ENCODE measurements around the gene CLASP1. TPM values are rescaled to one million over a fixed set of nuclear protein-coding genes. Genes with fewer than 3 reads are reported as not detected.

Gene CLASP1
- total RNA-seq, 1 experiment from 2014 or later, result 45.9 TPM

DNA sequence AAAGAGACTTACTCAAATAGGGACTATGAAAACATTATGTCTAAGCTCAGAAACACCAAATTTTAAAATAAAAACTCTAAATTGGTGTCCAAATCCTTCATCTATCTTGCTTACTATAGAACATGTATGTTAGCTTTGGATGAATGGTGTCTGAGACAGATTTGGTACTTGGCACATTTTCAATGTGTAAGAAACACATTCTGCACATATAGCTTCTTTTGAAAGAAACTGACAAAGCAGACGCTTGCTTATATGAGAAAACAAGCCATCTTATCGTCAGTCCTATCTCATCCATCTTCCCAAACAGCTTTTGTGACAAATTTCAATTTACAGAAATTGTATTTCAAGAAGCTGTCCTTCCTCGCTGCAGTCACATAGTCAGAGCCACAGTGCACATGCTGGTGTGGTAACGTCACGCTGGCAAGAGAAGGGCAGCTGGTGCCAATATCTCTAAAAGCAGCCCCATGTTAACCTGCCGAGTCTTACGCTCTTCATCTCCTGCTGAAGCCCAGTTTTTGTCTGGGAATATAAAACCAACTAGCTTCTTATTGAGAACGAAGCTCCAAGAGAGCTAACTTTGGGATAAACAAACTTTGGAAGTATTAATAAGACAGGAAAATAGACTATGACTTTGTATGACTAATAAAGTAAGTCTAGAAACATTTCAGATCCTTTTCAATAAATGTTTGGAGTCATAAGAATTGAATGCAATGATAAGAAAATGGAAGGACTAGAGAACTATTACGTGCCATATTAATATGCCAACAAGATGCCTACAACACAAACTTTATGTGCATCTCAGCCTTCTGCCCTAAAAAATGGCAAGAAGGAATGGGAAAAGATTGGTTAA is 289.3 kb downstream of the CLASP1 start:
- H3K9me3 Mint-ChIP-seq, result no peaks in the 10 kb centered on the region

More for the DNA sequence above, 289.3 kb downstream of the CLASP1 start:
- Histone ChIP-seq H3K56ac (ENCODE audit: insufficient read length, low read depth, low read length) (no peak overlapping the region), H2BK5ac (ENCODE audit: insufficient read length, low read length) (no peak overlapping the region), H2BK12ac (ENCODE audit: insufficient read length, low read depth, low read length) (no peak overlapping the region), H3K27ac (ENCODE audit: insufficient read length, low read depth, low read length) (no peak overlapping the region), H4K5ac (ENCODE audit: insufficient read length, low read depth, low read length) (no peak overlapping the region), H3K79me2 (ENCODE audit: insufficient read depth, low read length) (no peaks in the 10 kb centered on the region), H2BK20ac (ENCODE audit: low read depth, low read length, poor library complexity, severe bottlenecking) (no peak overlapping the region), H4K8ac (replicated peaks; ENCODE audit: insufficient read length, low read depth, low read length) (no peak overlapping the region), H4K20me1 (ENCODE audit: control insufficient read depth, insufficient read depth, insufficient read length) (no peaks in the 10 kb centered on the region), H3K23ac (ENCODE audit: insufficient read length, low read depth, low read length) (no peak overlapping the region), H2BK120ac (ENCODE audit: low read depth, low read length, poor library complexity, severe bottlenecking) (no peak overlapping the region), H3K4me1 (ENCODE audit: insufficient read depth, low read length) (no peaks in the 10 kb centered on the region), H2AK5ac (ENCODE audit: insufficient read length, low read length) (no peak overlapping the region), H3K18ac (ENCODE audit: insufficient read length, low read depth, low read length) (no peak overlapping the region), H3T11ph (ENCODE audit: low read length) (no peak overlapping the region), H4K91ac (ENCODE audit: insufficient read length, low read depth, low read length) (no peak overlapping the region), H3K23me2 (ENCODE audit: insufficient read length, low read depth, low read length, poor library complexity, severe bottlenecking) (no peaks in the 10 kb centered on the region), H2BK15ac (ENCODE audit: low read depth, low read length) (no peak overlapping the region), H3K4ac (ENCODE audit: low read depth, low read length) (no peak overlapping the region), H3K27me3 (ENCODE audit: insufficient read depth, low read length) (no peaks in the 10 kb centered on the region), H3K9ac (ENCODE audit: extremely low read depth, insufficient read length, low read length) (no peak overlapping the region), H3K79me1 (ENCODE audit: insufficient read depth, low read depth, low read length, poor library complexity, severe bottlenecking) (no peaks in the 10 kb centered on the region), H3K9me3 (ENCODE audit: control insufficient read depth, low read depth, low read length) (no peaks in the 10 kb centered on the region), H3K14ac (ENCODE audit: insufficient read depth, low read length) (no peak overlapping the region), H3K4me2 (ENCODE audit: insufficient read depth, insufficient read length, low read length) (no peak overlapping the region), H2AFZ (ENCODE audit: low read length) (no peak overlapping the region)
- peaks cover 13 to 43% (median 29%) of the 10 kb centered on the region in 3 experiments; a peak in 6 of 7 replicates for H3K36me3 Mint-ChIP-seq (ENCODE audit: insufficient read depth in 1 of 3, low read depth in 3 of 3)
- H3K27me3 Mint-ChIP-seq (ENCODE audit: low read depth), result no peaks in the 10 kb centered on the region
- H3K27ac Mint-ChIP-seq, result no peak overlapping the region
- no peak overlapping the region for H3K4me3 Mint-ChIP-seq
- no peak for DNase-seq
- no peaks in the 10 kb centered on the region for H3K4me1 Mint-ChIP-seq
- TF ChIP-seq, protein P1, sequence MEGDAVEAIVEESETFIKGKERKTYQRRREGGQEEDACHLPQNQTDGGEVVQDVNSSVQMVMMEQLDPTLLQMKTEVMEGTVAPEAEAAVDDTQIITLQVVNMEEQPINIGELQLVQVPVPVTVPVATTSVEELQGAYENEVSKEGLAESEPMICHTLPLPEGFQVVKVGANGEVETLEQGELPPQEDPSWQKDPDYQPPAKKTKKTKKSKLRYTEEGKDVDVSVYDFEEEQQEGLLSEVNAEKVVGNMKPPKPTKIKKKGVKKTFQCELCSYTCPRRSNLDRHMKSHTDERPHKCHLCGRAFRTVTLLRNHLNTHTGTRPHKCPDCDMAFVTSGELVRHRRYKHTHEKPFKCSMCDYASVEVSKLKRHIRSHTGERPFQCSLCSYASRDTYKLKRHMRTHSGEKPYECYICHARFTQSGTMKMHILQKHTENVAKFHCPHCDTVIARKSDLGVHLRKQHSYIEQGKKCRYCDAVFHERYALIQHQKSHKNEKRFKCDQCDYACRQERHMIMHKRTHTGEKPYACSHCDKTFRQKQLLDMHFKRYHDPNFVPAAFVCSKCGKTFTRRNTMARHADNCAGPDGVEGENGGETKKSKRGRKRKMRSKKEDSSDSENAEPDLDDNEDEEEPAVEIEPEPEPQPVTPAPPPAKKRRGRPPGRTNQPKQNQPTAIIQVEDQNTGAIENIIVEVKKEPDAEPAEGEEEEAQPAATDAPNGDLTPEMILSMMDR (conservative IDR thresholded peaks at IDR 0.05), result no peak
- no CpG with 5 or more reads among the region's 9 CpGs for WGBS (ENCODE audit: extremely low coverage, insufficient read length, low lambda C conversion rate)

Measured in H9 (cell line).